Stimulated activated CD4-positive, alpha-beta T cell treated with anti-CD3 and anti-CD28 coated beads, Interleukin-4, amount 100 ng/mL, for 48 hours (primary cell): ENCODE measurements around the gene ITSN2.
"Not testable (repeated sequence)": the region's sequence is repeated elsewhere in the genome, so short reads cannot be mapped to it uniquely, and the experiment has no call there.

Source experiments
- DNase-seq, 2 donors: peaks; one replicate each; pipeline ENCODE4 v3.0.0-alpha.2; 2020; ENCODE audit warnings: low read depth in 2 of 2

The ITSN2 gene

DNA sequence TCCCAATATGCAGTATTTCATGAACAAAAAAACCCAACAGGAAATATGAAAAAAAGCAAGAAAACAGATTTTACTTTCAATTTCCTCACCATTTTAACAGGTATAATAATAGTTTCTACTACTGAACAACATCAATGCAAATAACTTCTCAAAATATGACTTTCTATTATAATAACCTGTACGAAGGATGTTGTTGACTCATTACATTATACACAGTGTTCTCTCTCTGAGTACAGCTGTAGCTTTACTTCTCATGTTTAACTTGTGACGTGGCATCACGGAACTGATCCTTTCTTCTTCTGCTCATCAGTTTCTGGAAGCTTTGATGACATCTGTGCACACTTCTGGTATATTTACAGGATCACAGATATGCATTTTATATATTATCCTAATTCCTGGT, 145.5 kb downstream of the ITSN2 start:
- no peak for DNase-seq

DNA sequence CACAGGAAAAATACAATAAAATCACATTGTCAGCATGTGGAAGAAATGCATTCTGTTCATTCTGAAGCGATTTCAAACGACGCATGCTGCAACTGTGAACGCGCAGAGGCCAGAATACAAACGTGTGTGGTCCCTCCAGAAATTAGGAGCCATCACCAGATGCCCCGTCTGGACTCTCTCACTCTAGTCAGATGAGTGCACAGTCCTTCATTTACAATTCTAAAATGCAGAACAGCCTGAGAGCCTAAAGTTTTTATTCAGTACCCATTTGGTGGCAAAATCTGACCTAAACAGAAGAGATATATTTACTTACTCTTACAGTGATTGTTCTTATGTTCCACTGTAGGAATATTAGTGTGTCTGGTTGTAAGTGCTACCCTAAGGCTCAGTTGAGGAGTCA, 148.9 kb downstream of the ITSN2 start:
- no peak for DNase-seq

DNA sequence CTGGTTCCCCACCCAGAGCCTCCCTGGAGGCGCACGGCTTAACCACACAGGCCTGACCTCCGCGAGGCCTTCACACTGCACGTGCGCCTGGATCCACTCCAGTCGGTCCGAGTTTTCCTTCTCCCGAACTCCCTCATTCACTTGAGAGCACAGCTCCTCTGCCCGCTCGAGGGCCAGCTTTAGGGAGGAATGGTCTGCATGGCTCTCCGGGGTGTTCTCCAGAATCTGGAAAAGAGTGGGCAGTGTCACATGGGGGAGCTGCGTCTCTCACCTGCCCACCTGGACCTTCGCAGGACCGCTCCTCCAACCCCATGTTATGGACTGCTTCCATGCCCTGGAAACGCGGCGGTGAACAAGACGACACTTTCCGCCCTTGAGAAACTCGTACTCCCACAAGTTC, 149.6 kb downstream of the ITSN2 start:
- DNase-seq = no peak

DNA sequence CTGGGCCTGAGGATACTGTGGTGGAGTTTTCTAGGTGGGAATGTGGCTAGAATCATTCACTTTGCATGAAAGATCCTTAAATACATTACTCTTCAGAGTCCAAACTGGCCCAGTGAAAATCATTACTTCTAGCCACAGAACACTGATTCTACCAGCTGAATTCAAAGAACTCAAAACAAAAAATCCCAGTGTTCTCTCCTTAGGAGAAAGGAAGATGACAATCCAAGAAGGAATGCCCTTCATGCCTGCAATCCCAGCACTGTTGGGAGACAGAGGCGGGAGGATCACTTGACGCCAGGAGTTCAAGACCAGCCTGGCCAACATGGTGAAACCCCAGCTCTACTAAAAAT, 150.3 kb downstream of the ITSN2 start:
- no peak for DNase-seq

DNA sequence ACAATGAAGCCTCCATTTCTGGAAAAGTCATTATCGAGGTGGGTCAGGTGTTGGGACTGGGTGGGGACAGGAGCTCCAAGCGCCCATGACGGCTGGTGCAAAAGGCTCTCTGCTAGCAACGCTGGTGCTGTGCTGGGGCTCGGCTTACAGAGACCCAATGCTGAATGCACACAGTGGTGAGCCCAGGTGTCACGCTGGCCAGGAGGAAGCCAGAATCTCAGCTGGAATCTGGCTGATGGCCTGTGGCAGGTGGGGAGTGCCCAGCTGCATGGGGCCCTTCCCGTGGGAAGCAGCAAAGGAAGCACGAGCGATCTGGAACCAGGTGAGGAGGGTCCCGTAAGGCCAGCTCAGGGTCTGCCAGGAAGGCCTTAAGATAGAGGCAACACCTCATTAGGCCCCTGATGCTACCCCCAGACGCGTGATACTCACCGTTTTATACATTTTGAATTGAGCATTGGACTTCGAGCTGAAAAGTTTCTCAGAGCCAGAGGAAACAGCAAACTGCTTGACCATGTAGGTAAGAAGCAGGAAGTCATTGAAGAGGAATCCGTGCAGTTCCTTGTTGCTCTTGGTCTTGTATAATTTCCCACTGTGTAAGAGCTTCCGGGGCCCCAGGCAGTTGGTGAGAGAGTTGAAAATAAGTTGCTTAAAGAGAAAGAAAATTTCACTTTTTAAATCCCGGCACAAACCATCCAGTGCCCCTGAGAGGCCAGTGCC, 150.8 kb downstream of the ITSN2 start:
- DNase-seq = no peak

DNA sequence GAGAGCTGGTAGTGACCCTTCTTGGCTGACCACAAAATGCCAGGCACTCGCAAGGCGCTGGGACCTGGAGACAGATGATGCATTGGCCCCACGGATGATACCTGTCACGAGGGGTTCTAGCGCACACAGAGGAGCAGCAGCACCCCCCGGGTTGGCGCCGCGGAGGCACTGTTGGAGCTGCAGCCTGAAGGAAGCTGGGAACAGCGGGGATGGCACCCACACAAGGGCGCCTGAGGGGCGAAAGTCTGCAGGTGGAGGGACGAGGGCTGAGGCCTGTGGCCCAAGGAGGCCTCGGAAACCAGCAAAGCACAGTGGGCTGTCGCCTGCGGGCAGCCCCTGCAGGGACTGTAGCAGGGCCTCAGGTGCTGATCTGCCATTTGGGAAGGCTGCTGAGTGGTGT, 151.8 kb downstream of the ITSN2 start:
- DNase-seq = no peak

DNA sequence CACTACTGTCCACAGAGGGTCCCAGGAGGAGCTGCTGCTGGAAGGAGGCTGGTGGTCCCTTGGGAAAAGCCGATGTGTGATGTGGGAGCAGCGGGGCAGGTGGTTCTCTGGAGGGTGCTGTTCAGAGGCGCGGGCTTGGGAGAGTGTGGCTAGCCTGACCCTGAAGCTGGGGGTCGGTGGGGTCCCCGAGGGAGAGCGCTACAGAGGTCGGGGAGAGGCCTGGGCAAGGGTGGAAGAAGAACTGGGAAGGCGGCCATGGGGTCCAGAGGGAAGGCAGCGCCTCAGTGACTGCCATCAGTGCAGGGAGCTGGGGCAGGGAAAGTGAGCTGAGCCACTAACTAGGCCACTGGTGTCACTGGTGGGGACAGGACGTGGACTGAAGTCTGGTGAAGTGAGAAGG, 153.0 kb downstream of the ITSN2 start:
- no peak for DNase-seq

DNA sequence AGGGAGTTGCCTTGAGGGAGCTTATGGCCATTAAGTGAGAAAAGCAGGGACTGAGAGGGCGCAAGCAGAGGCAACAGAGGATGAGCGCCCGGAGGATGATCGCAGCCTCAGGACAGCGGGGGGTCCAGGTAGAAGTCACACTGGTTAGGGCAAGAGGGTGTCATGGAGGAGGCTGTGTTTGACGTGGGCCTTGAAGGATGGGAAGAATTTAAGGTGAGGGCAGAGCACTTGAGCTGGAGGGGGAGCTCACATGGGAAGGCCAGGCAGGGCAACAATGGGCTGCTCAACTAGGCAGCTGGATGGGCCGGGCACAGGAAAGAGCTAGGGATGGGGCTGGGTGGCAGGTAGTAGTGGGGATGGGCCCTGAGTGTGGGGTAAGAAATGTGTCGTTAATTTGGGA, 153.6 kb downstream of the ITSN2 start:
- no peak for DNase-seq

DNA sequence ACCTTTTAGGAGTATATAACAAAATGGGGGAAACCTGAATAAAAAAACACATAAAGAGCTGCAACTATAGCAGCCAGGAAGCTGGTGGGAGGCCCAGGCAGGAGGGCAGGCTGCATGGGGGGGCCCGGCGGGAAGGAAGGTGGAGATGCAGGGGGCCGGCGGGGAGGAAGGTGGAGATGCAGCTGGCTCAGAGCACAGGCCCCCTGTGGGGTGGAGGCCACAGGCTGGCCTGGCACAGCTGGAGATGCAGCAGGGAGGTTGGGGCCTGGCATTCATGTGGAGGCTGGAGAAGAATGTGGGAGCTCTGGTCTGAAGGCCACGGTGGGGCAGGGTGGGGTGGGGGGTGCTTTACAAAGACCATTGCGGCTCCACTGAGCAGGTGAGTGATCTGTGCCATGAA, 154.1 kb downstream of the ITSN2 start:
- no peak for DNase-seq

DNA sequence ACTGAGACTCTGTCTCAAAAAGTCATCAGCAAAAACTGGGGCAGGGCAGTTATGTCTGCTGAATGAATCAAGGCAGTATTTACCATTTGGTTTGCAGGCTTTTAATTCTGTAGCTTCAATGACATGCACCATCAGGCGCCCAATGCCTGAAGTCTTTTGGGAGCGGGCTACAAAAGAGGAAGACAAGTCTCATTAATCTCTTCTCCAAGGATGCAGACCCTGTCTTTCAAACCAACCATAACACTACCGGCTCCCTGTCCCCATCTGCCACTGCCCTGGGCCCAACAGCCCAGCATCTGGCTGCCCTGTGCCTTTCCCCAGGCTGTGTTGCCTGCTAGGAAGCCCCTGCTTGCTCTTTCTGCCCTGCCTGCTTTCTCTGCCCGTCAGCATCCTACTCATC, 155.2 kb downstream of the ITSN2 start:
- DNase-seq = no peak

DNA sequence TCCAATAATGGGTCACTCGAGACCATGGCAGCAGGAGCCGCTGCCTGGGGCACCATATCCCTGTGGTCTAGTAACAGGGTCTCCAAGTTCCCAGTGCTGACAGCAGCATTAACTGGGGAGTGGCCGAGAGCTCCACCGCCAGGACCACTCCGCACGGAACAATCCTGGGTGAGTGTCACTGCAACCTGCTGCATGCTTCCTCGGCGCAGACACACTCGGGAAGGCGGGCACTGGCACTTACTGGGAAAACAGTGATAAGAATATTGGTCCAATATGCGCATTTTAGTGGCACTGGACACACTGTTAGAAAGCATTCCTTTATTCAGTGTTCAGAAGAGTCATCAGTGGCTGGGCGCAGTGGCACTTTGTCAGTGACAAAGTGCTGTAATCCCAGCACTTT, 155.8 kb downstream of the ITSN2 start:
- DNase-seq = no peak

DNA sequence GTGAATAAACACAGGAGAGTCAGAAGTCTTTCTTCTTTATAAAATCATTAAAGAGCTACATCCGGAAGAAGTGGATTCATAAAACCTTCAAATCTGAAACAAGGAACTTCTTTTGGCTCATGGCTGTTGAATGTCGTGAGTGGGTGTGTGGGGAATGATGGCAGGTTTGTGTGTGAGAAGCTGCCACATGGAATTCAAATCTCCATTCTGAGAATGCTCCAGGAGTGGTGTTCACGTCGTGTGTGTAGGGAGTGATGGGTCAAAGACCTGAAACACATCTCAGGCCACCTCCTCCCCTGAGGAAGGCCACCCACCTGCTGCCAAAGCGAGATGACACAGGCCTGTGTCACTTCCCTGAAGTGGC, 156.6 kb downstream of the ITSN2 start:
- no peak for DNase-seq

DNA sequence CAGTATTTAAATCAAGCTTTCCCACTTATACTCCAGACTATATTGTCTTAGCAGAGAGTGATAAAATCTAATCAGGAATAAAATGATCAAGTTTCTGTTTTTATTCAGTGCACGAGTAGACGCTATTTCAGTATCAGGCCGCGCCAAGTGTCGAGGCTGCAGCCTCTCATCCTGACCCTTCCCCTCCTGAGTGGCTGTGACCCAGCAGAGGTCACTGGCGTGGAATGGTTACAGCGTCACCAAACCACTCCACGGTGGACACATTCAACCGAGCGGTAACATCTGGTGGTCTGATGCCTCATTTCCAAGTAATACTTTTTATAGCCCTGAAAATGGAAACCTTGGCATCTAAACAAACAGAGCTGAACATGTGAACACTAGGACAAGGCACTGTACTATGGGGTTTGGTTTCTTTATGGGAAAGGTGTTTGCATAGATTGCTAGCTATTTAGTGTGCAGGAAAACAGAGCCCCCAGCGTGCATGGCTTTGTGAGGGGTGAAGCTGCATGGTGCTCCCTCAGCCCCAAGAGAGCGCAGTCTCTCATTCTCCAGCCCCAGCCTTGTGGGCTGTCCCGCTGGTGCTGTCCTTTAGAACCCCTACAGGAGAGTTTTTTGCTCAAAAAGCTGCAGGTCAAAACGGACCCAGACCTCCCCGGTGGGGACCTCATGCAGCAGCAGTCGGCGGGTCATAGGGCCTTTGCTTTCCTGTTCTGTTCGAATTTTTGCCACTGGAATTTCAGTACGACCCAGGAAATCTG, 157.1 kb downstream of the ITSN2 start:
- DNase-seq = no peak

DNA sequence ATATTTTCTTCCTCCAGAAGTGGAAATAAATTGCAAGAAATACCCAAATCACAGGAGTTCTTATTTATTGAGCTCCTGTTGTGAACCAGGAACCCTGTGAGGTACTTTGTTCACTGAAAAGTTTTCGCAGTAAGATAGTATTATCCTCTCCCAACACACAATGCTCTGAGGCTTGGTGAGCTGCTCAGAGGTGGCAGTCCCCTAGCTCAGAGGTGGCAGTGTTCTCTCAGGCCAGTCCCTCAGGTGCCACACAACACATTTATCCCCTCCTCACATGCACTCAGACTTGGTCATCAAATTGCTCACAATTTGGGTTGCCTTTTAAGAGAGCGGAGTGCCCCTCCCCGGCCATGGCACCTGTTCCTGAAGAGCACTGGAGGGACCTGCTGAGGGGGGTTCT, 159.5 kb downstream of the ITSN2 start:
- no peak for DNase-seq

DNA sequence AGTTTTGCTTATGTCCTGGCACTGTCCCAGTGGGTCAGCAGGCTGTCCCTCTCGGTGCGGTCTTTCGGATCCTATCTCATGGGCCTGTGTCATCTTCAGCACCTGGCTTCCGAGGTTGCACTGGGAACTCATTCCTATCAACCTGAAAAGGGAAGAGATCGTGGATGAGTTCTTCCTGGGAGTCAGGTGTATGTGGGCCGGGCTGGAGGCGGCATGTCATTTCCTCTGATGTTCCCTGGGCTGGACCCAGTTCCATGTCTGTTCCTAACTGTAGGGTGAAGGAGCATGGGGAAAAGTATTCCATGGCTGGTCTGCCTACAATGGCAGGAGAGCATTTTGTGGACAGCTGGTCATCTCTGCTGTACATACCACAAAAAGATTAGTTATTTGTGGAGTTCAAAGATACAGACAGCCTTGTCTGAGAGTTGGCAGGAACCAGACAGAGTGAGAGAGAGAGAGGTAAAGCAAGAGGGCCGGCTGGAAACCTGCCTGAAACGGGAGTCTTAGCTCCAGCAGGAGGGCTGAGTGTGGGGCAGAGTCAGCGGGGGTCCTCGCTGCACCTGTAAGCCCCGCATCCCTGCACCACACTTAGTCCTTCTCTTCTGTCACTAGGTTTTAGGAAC, 160.3 kb downstream of the ITSN2 start:
- no peak for DNase-seq

DNA sequence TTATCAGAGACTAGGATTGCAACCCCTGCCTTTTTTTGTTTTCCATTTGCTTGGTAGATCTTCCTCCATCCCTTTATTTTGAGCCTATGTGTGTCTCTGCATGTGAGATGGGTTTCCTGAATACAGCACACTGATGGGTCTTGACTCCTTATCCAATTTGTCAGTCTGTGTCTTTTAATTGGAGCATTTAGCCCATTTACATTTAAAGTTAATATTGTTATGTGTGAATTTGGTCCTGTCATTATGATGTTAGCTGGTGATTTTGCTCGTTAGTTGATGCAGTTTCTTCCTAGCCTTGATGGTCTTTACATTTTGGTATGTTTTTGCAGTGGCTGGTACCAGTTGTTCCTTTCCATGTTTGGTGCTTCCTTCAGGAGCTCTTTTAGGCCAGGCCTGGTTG, 163.1 kb downstream of the ITSN2 start:
- not testable (repeated sequence) for DNase-seq

DNA sequence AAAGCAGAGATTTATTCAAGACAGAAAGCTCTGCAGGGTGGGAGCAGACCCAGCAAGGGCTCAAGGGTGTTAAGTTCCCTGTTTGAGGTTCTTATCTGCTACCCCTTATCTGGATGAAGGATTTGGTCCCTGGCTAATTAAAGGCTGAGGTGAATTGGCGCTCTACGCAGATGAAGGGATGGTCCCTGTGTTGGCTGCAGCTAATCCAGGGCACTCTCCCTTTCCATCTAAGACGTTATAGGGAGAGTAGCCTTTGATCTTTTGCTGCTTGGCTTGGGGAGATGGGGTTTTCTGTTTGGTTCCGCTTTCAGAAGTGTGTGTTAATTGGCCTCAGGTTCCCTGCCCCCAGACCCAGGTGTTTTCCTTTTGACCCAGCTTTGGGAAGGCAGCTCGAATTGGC, 168.5 kb downstream of the ITSN2 start:
- DNase-seq = no peak

DNA sequence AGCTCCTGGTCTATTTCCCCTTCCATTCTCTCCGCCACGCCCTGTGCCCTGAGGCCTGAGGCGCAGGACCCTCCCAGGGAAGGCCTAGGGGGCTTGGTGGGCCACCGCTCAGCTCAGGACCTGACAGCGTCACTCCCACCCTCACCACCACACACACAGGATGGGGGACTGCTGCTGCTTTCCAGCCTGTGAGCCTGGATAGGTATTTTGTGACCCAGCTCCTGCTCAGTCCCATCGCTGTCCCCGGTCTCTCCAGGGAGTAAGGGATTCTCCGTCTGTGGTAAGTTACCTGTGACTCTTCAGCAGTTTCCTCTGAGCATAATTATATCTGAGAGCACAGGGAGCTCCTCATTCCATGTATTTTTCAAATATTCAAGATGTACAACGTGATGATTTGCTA, 169.2 kb downstream of the ITSN2 start:
- no peak for DNase-seq

DNA sequence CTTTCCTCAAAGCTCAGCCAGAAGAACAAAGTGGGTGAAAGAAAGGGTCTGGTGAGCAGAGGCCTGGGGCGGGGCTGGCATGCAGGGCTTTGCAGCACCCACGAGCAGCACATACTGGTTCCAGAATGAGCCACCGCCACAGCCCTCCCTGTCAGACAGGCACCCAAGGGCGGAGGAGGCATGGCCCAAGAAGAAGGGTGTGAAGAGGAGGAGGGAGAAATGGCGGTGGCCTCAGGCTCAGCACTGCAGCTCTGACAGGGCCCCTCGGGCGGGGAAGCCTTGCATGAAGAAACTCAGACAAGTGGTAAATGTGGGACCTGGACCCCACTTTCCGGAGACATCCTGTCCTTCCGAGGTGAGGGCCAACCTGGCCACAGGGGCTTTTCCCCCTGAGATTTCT, 169.8 kb downstream of the ITSN2 start:
- no peak for DNase-seq

DNA sequence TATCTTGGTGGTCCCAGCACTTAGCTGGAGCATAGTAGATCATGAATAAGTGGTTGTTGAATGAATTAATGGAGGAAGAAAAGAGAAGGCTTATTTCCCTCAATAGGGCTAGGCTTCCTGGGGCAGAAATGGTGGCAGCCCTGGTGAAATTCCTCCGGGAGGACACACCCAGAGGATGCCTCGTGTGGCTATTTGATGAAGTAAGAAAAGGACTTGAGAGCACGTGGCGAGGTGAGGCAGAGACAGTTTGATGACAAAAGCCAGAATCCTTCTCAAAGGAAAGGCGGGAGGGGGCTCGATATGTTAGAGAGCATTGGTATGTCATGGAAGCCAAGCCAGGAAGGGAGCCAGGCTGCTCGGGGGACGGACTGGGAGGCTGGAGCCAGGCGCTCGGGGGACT, 170.8 kb downstream of the ITSN2 start:
- DNase-seq = no peak

DNA sequence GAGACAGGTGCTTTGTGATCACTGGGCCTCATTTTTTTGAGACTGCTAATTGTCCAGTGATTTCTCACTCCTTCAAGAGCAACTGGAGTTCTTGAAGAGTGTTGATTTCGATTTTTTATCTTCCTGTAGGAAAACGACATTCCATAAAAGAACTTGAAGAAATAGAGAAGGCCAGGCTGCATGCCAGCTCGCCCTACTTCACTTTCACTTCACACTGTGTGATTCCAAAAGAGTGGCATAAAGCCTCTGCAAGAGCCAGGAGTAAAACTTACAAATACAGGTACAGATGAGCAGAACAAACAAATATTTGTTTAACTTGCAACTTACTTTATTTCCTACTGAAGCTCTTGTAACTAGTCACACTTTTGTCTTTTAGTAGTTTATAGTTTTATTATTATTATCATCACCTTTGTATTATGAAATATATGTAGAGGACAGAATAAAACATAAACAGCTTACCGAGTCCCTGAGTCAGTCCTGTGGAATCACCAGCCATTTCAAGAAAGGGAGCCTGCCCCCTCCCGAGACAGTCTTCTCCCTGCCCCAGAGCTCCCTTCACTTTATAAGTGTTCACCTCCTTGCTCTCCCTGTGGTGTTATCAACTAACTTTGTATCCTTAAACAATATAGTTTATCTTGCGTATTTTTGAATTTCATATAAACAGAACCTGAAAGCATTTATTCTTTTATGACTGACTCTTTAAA, 176.8 kb downstream of the ITSN2 start:
- no peak for DNase-seq

DNA sequence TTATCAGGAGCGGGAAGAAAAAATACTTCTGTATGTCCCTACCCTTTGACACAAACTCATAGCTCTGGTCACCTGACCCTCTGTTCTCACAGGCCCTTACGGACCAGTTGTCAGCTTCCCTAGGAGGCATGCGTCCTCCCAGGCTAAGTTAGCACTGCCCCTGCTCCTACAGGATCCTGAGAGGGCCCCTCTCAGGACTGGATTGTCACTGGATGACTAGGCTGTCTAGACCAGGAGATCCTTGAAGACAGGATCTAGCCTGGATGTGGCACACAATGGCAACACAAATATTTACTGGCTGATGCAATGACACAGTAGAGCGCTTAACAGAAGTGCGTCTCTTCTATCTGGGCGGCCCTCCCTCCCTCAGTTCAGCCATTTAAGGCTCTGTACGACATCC, 177.8 kb downstream of the ITSN2 start:
- no peak for DNase-seq

DNA sequence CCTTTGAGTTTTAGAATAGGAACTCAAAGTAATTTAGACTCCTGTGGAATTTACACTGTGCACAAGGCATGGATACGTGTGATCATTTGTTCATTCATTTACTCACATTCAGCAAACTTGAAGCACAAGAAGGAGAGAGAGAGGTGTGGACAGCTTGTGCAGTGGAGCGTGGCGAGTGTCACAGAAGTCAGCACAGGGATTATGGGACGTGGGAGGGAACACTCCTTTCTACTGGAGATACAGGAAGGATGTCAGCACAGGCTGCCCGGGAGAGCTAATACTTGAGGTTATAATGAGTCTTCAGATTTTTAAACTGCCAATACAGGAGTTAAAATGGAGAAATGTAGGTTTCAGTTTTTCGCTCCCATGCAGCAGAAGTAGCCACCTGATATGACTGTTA, 178.5 kb downstream of the ITSN2 start:
- DNase-seq = no peak
